NCI-H774 (cell line): Measurements from ENCODE around the gene ACTL8.
"Not testable (repeated sequence)": the region's sequence is repeated elsewhere in the genome, so short reads cannot be mapped to it uniquely, and the experiment has no call there.

Experiments used
- DNase-seq: peaks from one replicate; lab custom pipeline; 2025; lab: John Stamatoyannopoulos, UW

ACTL8 gene

DNA sequence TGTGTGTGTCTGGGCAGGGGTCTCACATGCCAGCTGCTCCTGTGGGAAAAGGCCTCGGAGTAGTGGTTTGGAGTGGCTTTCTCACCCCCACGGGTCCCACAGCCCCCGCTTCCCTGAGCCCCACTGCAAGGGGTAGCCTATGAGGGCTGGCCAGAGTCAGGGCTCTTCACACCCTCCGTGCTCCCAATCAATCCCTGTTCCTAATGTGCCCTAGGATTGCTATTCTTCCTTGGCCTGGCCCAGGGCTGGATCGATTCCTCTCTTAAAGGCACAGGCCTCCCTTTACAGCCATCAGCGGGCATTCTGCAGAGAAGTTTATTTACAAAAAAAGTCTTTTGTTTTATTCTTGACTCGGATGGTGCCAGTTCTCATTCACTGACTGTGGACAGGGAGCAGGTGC is 19.3 kb upstream of the ACTL8 start:
- no peak for DNase-seq

DNA sequence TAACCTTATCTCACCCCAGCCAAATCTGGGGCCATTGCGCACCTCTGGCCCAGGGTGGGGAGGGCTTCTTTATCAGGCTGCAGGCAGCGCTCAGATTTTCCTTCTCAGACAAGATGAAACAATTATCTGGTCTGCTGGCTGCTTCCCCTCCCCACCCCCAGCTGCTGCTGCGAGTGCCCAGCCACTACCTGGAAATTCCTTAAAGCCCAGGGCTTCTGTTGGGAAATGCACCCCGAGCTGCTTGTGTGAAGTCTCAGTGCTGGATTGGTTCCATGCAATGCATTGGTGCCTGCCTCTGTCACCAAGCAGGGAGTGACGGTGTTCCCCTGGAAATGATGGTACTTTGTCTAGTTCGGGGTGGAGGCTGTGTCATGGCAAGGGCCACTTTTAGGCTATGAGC is 18.5 kb upstream of the ACTL8 start:
- DNase-seq: no peak

DNA sequence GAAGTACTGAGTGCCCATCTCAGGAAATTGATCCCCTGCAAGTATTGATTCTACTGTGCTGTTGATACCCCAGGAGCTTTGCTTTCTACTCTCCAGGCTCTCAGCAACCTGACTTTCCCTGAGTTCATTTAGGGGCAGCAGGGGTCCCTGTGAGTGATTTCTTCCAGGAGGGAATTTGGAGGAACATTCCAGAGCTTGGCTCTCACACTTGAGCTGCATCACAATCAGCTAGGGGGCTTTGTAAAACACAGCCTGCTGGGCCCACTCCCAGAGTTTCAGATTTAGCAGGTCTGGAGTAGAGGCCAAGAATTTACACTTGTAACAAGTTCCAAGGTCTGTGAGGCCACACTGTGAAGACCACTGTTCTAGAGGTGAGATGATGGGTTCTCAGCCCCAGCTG is 16.1 kb upstream of the ACTL8 start:
- DNase-seq: no peak

DNA sequence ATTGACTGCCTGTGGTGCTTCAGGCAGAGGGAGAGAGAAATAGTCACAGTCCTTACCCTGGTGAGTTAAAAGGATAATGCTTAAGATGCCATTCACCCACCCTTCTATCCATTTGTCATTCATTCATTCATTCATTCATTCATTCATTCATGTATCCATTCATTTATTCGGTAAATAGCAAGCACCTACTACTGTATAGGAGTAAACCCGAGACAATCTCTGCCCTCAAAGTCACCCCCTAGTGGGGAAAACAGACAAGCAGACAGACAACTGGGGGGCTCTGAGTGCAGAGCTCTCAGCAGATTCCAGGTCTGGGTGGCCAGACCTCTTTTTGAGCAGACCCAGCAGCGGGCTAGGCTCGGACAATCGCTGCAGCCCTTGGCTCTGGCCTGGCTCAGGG is 14.1 kb upstream of the ACTL8 start:
- no peak for DNase-seq

DNA sequence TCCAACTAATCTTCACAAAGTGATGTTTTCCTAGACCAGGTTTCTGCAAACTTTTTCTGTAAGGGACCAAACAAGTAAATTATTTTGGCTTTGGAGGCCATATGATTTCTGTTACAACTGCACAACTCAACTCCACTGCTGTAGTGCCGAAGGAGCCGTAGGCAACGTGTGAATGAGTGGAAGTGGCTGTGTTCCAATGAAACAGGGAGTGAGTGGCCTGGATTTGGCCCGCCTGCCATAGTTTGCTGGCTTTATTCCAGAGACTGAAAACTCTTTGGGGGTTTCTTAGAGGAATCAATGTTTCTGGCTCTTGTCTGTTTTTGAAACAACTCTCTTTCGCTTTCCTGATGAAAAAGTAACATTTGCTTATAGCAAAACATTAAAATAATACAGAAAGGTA is 12.6 kb upstream of the ACTL8 start:
- DNase-seq: no peak

DNA sequence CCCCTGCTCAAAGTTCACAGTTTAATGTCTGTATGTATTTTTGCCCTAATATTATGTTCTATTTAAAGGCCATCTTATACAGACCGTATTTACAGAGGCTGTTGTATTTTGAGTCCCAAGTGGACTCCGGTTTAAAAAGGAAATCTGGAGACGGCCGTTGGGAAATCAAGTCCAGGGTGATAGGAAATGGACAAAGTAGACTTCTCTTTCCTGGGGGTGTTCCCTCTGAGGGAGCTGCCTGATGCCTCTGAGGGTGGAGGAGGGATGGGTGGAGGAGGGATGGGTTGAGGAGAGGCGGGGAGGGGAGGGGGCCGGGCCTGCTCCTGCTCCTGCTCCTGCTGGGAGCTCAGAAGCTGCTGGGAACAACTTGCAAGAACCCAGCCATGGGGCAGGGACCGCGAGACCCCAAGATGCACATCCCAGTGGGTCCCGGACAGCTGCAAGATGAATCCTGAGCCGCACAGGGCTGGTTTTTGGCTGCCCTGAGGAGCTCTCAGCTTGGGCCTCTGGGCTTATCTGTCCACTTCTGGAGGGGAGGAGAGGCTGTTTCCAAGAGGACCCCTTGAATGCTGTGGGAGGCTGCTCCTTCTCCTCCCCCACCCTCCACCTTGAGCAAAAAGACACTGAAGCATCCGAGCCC is 12.0 kb upstream of the ACTL8 start:
- no peak for DNase-seq

DNA sequence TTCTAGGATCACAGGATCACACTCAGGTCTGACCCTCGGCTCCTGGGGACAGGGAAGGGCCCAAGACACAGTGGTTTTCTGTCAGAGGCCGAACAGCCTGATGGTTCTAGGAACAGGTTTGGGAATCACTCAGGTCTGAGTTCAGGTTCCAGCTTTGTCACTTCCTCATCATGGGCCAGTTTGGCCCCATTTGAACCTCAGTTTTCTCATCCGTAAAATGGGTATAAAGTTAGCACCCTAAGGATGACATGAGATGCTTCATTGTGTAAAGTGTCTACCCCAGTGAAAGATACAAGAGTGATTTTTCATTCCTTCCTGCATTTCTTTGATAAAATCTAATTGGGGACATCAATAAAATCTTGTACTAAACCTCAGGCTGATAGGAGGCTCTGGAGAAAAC is 11.2 kb upstream of the ACTL8 start:
- DNase-seq: no peak

DNA sequence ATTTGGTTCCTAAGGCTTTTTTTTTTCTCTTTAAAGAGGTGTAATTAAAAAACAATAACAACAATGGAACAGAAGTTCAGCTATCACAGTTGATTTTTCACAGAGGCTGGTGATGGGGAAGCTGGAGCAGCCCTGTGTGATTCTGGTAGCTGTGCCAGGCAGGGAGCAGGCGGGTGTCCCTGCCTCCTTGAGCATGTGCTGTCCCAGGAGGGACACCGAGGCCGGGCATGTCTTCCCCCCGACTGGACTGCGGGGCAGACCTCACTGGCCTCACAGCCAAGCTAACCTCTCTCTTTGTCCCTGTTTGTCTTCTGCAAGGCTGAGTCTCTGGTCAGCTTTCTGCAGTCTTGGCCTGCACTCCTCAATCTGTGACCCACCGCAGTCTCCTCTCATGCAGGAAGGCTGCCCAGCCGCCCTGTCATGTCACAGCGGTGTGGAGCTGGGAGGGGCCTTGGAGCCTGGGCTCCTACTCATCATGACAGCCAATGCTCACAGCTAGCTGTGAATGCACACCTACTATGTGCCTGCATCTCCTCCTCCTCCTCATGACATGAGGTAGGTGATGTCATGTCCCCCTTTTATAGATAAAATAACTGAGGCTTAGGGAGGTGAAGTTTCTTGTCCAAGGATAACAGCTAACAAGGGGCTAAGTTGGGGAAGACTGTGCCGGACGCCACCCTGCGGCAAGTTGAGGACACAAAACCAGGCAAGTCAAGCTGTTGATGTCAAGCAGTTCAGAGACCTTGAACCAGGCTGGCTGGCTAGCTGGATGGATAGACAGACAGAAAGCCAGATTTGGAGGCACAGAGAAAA is 10.3 kb upstream of the ACTL8 start:
- no peak for DNase-seq

DNA sequence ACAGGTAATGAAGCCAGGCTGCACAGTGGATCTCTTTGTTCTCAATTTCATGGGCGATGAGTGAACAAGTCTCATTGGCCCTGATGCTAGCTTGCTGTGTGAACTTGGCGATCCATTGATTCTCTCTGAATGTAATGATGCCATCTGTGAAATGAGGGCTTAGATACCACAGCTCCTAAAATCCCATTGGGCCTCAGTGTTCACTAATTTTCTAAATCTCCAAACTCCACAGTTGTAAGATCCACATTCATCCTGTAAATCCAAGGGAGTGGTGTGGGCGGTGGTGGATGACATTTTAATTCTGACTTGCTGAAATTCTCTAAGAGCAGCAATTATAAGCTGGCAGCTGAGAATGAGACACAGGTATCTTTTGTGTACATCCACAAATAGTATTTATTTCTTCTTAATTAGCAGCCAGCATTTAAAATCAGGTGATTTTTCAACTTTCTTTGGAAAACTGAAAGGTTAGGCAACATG is 9.6 kb upstream of the ACTL8 start:
- no peak for DNase-seq

DNA sequence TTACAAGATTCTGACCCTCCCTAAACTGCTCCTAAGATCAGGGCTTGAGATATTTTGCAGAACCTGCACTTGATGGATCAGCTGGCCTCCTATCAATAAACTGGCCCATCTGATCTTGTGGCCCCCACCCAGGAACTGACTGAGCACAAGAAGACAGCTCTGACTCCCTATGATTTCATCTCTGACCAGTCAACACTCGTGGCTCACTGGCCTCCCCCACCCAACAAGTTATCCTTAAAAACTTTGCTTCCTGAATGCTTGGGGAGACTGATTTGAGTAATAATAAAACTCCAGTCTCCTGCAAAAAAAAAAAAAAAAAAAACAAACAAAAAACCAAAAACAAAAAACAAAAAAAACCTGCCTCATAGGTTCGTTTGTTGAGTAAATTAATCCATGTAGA is 8.9 kb upstream of the ACTL8 start:
- not testable (repeated sequence) for DNase-seq

DNA sequence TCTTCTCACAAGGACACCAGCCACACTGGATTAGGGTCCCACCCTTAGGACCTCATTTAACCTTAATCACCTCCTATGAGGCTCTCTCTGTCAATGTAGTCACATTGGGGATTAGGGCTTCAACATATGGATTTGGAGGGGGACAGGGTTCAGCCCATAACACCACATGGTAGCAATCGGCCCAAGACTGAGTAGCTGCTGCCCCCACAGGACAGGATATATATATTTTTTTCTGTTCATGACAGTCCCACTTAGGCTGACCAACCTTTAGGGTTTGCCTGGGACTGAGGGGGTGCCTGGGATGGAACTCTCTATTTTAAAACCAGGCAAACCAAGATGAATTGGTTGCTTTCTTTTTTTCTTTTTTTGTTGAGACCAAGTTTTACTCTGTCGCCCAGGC is 8.2 kb upstream of the ACTL8 start:
- DNase-seq: no peak

DNA sequence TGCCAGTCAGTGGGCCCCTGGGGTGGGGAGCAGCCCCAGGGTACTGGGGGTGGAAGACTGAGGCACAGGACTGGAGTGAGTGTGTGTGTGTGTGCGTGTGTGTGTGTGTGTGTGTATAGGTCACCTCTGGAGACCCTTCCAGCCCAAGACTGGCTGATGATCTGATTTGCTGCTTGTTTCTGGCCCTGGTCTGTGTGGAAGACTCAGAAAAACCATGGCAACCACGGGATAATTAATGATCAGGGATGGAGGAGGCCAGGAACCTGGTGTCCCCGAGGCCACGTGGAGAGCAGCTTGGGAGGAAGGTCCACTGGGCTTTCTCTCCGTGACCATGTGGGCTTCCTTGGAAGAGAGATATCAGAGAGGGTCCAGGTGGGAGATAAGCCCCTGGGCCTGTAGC is 4.8 kb upstream of the ACTL8 start:
- DNase-seq: no peak

DNA sequence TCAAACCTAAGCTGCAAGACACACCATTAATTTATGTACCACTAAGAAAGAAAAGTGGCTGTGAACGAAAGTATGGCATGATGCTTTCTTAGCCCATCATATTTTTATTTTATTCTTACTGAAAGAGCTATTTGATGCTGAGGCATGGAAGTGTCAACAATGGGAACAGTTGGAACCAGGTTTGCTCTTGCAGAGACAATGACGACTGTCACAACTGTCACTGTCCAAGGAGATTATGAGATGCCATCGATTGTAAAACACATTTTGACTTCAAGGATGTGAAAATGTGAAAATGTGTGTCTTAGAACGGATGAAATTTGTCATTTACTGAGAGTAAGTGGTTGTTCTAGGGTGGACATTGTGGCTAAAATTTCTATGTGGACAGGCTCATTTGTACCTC is 2.8 kb upstream of the ACTL8 start:
- DNase-seq: no peak

DNA sequence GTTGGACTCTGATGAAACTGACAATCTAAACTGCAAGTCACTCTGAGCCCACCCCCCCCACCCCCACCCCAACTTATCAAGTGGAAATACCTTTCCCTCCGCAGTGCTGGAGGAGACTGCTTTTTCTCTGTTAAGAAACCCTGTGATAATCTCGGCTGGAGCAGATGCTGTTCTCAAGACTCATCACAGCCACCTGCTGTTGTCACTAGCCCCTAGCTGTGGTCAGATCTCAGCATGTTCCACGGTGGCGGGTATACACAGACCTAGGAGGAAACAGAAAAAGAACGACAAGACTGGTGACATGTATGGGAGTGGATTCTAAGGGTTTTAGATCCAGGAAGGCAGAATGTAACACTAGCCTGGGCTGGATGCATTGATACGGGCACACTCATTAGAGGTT is 2.3 kb downstream of the ACTL8 start:
- DNase-seq: no peak

DNA sequence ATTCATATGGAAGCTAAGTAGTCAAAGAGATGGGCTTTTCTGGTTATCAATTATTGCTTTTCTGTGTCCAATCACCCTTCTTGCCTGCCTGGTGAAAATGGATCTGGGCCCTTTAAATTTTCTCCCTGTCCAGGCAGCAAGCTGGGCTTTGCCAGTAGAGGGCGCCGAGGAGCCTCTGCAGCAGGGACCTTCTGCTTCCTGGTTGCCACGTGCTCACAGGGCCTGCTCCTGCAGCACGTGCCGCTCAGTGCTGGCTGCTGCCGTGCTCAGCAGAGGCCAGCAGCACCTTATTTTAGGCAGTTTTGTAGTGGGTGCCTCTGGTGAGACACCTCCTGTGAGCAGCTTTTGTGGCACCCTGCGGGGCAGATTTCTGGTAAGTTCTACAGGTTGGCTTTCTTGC is 4.0 kb downstream of the ACTL8 start:
- no peak for DNase-seq

DNA sequence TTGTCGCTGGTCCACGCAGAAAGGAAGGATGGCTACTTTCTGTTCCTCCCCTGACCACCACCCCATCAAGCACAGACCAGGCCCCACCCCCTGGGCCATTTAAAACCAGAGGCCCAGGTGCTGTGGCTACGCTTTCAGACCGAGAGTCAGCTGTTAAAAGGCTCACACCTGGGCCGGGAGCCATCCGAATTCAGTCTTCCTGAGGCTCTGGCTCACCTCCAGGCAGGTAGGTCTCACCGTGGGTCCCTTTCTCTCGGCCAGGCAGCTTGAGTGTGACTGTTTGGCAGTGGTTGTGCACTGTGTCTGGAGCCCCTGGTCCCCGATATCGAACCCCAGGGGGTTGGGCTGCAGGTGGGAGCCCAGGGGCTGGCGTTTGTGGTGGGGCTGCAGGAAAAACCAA is 7.2 kb downstream of the ACTL8 start:
- DNase-seq: no peak

DNA sequence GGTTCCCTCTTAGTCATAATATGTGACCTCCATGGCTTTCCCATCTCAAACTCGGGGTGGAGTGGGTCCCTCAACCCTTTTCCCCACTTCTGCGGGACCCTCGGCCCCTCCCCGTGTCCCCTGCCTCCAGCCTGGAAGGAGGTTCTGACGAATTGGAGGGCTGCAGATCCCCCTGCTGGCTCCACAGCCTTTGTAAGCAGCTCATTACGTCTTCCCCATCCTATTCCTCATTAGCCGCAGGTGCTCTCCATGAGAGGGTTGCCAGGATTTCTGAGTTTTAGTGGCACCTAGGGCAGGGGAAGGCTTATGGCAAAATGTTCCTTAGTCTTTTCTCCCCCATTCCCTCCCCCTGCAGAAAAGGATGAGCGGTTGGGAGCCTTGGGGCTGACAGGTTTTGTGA is 8.3 kb downstream of the ACTL8 start:
- no peak for DNase-seq

DNA sequence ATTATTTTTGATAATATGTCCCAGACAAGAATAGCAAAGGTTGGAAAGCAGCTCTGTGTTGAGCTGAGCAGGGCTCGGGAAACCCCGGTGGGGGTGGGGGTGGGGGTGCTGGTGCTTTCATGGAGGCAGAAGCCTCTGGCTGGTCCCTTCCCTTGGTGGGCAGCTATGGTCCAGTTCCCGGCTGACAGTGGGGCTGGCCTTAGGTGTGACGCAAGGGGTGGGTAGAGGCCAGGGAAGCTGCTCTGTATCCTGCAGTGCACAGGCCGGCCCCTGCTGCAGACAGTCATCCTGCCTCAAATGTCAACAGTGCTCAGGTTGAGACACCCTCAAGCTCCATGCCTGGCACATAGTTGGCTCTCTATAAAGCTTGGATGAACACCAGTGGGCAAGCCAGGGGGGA is 8.9 kb downstream of the ACTL8 start:
- no peak for DNase-seq

DNA sequence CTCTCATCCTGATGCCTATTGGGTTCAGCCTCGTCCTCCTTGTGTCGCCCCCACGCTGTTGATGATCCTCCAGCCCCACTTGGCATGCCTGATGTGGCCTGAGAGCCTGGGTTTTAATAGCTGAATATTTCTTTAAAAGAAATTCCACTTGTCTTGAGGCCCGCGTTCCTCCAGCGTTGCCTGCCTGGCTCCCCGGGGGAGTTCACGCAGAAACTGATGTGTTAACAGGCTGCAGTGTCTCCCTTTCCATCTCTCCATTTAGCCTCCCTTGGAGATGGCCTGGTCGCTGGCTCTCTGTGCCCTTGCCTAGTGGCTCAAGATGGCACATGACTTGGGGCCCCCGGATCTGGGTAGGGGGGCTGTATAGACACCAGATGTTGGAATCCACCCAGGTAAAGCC is 9.5 kb downstream of the ACTL8 start:
- no peak for DNase-seq

DNA sequence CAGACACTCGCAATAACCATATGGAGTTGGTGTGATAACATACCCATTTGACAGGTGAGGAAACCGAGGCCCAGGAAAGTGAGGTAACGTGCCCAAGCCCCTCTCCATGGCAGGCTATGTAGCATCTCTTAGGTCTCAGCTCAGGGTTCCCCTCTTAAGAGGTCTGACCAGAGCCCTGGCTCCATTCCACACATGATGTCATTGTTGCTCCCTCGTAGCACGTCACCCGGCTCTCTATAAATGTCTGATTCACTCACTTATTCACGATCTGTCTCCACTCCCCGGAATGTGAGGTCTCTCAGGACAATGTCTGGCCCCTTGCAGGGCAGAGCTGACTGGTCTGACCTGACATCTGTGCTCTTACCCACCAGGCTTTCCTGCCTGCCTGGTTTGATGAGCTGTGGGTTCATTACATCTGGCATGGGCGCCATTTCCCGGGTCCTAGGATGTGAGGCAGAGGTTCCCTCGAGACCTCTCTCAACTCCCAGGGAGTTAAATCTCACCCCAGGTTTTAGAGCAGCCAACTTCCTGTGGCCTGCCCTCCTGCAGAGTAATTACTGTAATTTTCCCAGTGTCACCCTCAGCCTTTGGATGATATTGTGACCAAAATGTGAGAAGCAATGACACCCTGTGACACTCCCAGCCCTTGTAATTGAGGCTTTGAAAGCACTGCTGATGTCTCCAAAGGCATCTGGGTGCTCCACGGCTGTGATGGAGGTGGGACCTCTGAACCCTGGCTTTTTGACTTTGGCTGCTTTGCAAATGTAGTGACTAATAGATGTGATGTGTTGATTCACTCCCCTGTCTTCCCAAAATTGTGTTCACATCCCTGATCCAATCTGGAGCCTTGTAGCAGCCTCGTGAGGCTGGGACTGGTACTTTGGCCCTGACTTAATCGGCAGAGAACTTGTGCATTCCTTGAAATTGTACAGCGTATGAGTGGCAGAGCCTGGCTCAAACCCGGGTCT is 10.6 kb downstream of the ACTL8 start:
- no peak for DNase-seq

DNA sequence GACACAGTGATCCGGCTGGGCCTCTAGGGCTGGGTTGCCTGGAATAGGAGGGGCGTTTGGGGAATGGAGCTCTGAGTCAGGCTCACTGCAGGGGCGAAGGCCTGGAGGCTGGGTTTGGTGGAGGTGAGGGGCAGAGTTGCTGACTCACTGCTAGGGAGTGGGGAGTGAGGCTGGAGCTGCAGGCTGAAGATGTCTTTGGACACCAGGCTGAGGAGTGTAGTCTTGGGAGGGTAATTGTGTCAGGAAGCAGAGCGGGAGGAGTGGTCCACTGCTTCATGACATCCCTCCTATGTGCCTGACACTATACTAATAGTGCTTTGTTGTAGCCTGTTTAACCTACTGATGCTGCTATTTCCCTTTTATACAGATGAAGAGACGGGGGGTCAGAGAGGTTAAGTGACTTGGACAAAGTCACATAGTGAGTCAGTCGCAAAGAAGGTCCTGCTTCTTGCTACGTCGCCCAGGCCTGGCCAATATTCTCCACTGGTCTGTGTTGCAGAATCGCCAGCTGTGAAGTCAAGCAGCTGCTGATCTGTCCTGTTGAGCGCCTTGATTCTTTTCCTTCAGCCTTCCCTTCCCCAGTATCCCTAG is 13.6 kb downstream of the ACTL8 start:
- DNase-seq: no peak

DNA sequence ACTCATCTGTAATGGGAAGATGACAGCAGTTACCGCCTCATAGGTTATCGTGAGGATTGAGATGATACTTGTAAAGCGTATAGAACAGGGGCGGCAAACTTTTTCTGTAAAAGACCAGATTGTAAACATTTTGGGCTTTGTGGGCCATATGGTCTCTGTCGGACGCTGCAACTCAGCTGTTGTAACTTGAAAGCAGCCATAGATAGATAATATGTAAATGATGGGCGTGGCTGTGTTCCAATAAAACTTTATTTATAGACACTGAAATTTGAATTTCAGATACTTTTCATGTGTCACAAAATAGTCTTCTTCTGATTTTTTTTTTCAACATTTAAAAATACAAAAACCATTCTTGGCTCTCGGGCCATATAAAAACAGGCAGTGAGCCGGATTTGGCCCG is 15.8 kb downstream of the ACTL8 start:
- DNase-seq: no peak
